MV-4-11 (cell line): Measurements from ENCODE around the gene MSH5.
A peak's percentile ranks its signal among the peaks of the same experiment; 100 is the strongest.

Source experiments
- DNase-seq: peaks from one replicate; lab custom pipeline; 2025; lab: John Stamatoyannopoulos, UW

The MSH5 gene

GRCh38 chr6:31760790-31761189 is 21.0 kb downstream of the MSH5 start:
- no peak for DNase-seq

GRCh38 chr6:31761343-31761742 is 21.5 kb downstream of the MSH5 start:
- no peak for DNase-seq

- DNase-seq, result no peak
These were observed 22.6 kb downstream of the MSH5 start, which contains the start of gene SAPCD1 for GRCh38 chr6:31762356-31762755. Gene SAPCD1 (plus strand): TSS chr6:31762656. CDS start chr6:31763055, 399 bp downstream.

- DNase-seq, result no peak
These were observed 23.2 kb downstream of the MSH5 start for GRCh38 chr6:31762878-31763618.

GRCh38 chr6:31763619-31763940 is 23.8 kb downstream of the MSH5 start:
- no peak for DNase-seq

- DNase-seq, result no peak
These were observed 24.4 kb downstream of the MSH5 start for GRCh38 chr6:31764198-31764597.

- DNase-seq, result no peak
These were observed 25.7 kb downstream of the MSH5 start for GRCh38 chr6:31765559-31765909.

- no peak for DNase-seq
These were observed 26.3 kb downstream of the MSH5 start for GRCh38 chr6:31765910-31766794.

- DNase-seq, result no peak
These were observed 27.4 kb downstream of the MSH5 start for GRCh38 chr6:31767096-31767645.

GRCh38 chr6:31768363-31769257 is 28.8 kb downstream of the MSH5 start:
- peak; percentile 84 for DNase-seq

GRCh38 chr6:31769684-31770371 is 30.0 kb downstream of the MSH5 start:
- peak; percentile 70 for DNase-seq

- DNase-seq, result no peak
These were observed 31.1 kb downstream of the MSH5 start for GRCh38 chr6:31770860-31771259.

- no peak for DNase-seq
These were observed 32.2 kb downstream of the MSH5 start for GRCh38 chr6:31771992-31772358.

- DNase-seq, result no peak
These were observed 35.4 kb downstream of the MSH5 start for GRCh38 chr6:31775184-31775583.

- no peak for DNase-seq
These were observed 36.1 kb downstream of the MSH5 start for GRCh38 chr6:31775633-31776484.

GRCh38 chr6:31776485-31776988 is 36.7 kb downstream of the MSH5 start:
- DNase-seq, result no peak

- DNase-seq, result peak; percentile 79
These were observed 37.3 kb downstream of the MSH5 start, which contains the start of gene VWA7 for GRCh38 chr6:31776989-31777666. Gene VWA7 (minus strand): TSS chr6:31777328. CDS start chr6:31776779, 549 bp downstream.

GRCh38 chr6:31777667-31778050 is 37.9 kb downstream of the MSH5 start:
- DNase-seq, result no peak

GRCh38 chr6:31778193-31778592 is 38.4 kb downstream of the MSH5 start:
- DNase-seq, result no peak
